RWPE1 (cell line): ENCODE data around the gene XPO5.

ENCODE experiments used
- CTCF ChIA-PET: fragments of 350-600 bp; sonication (Branson Sonifier 250); formaldehyde crosslinking; extraction: SDS; loops from one replicate; lab custom pipeline; 2021; lab: Yijun Ruan, JAX
- POLR2A ChIA-PET: fragments of 400-600 bp; formaldehyde crosslinking; extraction: SDS; loops from one replicate; lab custom pipeline; 2020; ENCODE audit warnings: antibody characterized with exemption; ENCODE audit not compliant: low non-redundant PET; lab: Yijun Ruan, JAX
- DNase-seq: peaks from one replicate; pipeline ENCODE4 v3.0.0; 2012; ENCODE audit warnings: low spot score
- H3K27ac ChIP-seq: fragments of 450-650 bp; 2 replicates; pipeline ENCODE4 v1.5.1; 2017
- CTCF ChIP-seq: fragments of 450-650 bp; conservative IDR thresholded peaks from 2 replicates; pipeline ENCODE4 v1.5.1; 2017; ENCODE audit warnings: low read depth, mild to moderate bottlenecking

Gene XPO5

GRCh38 chr6:43523284-43523683 lies 52.6 kb downstream of the XPO5 start:
- peak overlapping the region; percentile 63 for H3K27ac ChIP-seq
- POLR2A ChIA-PET = no interaction called here
- DNase-seq = no peak
- CTCF ChIA-PET = no interaction called here
- TF ChIP-seq CTCF = no peak

- ChIA-PET POLR2A (no interaction called here), CTCF (interaction anchor here (0.6 kb wide), 1 partner anchor 16 kb away, joined by 3 read pairs; no protein-coding TSS in a partner anchor)
- no peak overlapping the region for H3K27ac ChIP-seq
- no peak for DNase-seq
- no peak for TF ChIP-seq CTCF
These were observed 53.1 kb downstream of the XPO5 start for GRCh38 chr6:43522547-43523261.

- DNase-seq = no peak
- POLR2A ChIA-PET = no interaction called here
- peak overlapping the region; percentile 38 for H3K27ac ChIP-seq
- CTCF ChIA-PET = no interaction called here
- TF ChIP-seq CTCF = no peak
These were observed 54.0 kb downstream of the XPO5 start for GRCh38 chr6:43521836-43522235.

- no peak for DNase-seq
- ChIA-PET POLR2A (no interaction called here), CTCF (no interaction called here)
- peak overlapping the region; percentile 34 for H3K27ac ChIP-seq
- no peak for TF ChIP-seq CTCF
These were observed 55.7 kb downstream of the XPO5 start for GRCh38 chr6:43520097-43520496.

- peak overlapping the region; percentile 80 for H3K27ac ChIP-seq
- no peak for TF ChIP-seq CTCF
- DNase-seq = no peak
- POLR2A ChIA-PET = interaction anchor here (1.3 kb wide), 1 partner anchor 10 kb away, joined by 4 read pairs; no protein-coding TSS in a partner anchor
- CTCF ChIA-PET = interaction anchor here (0.6 to 1.1 kb wide), 2 partner anchors 11 to 492 kb away, joined by 3 to 5 read pairs; no protein-coding TSS in a partner anchor
These were observed 58.1 kb downstream of the XPO5 start for GRCh38 chr6:43517505-43518357.
